K562 (cell line): ENCODE results near the gene SAMD11. TPM values are rescaled to one million over a fixed set of nuclear protein-coding genes. Genes with fewer than 3 reads are reported as not detected.

Experiments used
- ARID2 ChIP-seq: fragments of 450-650 bp; IDR thresholded peaks from 2 replicates; pipeline ENCODE4 v1.6.1; 2017; ENCODE audit warnings: antibody characterized with exemption, mild to moderate bottlenecking
- CBFA2T2 ChIP-seq: fragments of 450-650 bp; conservative IDR thresholded peaks from 2 replicates; pipeline ENCODE4 v1.6.1; 2017; ENCODE audit warnings: mild to moderate bottlenecking
- CBX1 ChIP-seq: sonication (generic); IDR thresholded peaks from 2 replicates; pipeline ENCODE4 v1.6.1; 2016; ENCODE audit warnings: antibody characterized with exemption, low read depth, mild to moderate bottlenecking
- CBX3 ChIP-seq, 2 experiments: IDR thresholded peaks; 1 replicate in 1 of 2; 2 replicates in 1 of 2; pipeline ENCODE4 v1.6.1; 2012; ENCODE audit warnings: inconsistent platforms in 2 of 2, low read length in 2 of 2, borderline replicate concordance in 1 of 2, control low read depth in 1 of 2
- CREB5 ChIP-seq: fragments of 250-450 bp; sonication (Bioruptor Pico); IDR thresholded peaks from 2 replicates; pipeline ENCODE4 v1.5.0; 2020; ENCODE audit warnings: mild to moderate bottlenecking
- EGR1 ChIP-seq: fragments of 450-650 bp; conservative IDR thresholded peaks from 2 replicates; pipeline ENCODE4 v1.6.1; 2017; ENCODE audit warnings: mild to moderate bottlenecking
- ELF2 ChIP-seq: fragments of 250-450 bp; sonication (Bioruptor Pico); IDR thresholded peaks from 2 replicates; pipeline ENCODE4 v1.5.0; 2021; ENCODE audit warnings: mild to moderate bottlenecking
- ELF4 ChIP-seq: fragments of 450-650 bp; formaldehyde crosslinking; IDR thresholded peaks from 2 replicates; pipeline ENCODE4 v1.4.0; 2022; ENCODE audit warnings: missing genetic modification characterization
- GTF2E2 ChIP-seq: fragments of 200-800 bp; sonication (Bioruptor generic); IDR thresholded peaks from 2 replicates; pipeline ENCODE4 v1.6.1; 2016; ENCODE audit warnings: missing genetic modification characterization, missing compliant biosample characterization
- ILF3 ChIP-seq: fragments of 450-650 bp; IDR thresholded peaks from 2 replicates; pipeline ENCODE4 v1.6.1; 2018; ENCODE audit warnings: antibody characterized with exemption, mild to moderate bottlenecking, moderate library complexity, borderline replicate concordance
- L3MBTL2 ChIP-seq: fragments of 450-650 bp; IDR thresholded peaks from 2 replicates; pipeline ENCODE4 v1.6.1; 2016; ENCODE audit warnings: mild to moderate bottlenecking, moderate library complexity
- MCM2 ChIP-seq: fragments of 450-650 bp; IDR thresholded peaks from 2 replicates; pipeline ENCODE4 v1.6.1; 2017; ENCODE audit warnings: low read depth, mild to moderate bottlenecking
- NR2F6 ChIP-seq: fragments of 450-650 bp; formaldehyde crosslinking; IDR thresholded peaks from 2 replicates; pipeline ENCODE4 v1.4.0; 2020; ENCODE audit warnings: mild to moderate bottlenecking
- NR3C1 ChIP-seq: sonication (generic); formaldehyde crosslinking; IDR thresholded peaks from 2 replicates; pipeline ENCODE4 v1.8.1; 2022; ENCODE audit warnings: missing genetic modification reagents
- TCF7L2 ChIP-seq: fragments of 150-350 bp; IDR thresholded peaks from 2 replicates; pipeline ENCODE4 v1.6.1; 2016; ENCODE audit warnings: low read depth, mild to moderate bottlenecking, low read length, moderate library complexity
- USF1 ChIP-seq: sonication (generic); formaldehyde crosslinking; IDR thresholded peaks from 2 replicates; pipeline ENCODE4 v1.9.0; 2022; ENCODE audit warnings: mild to moderate bottlenecking, missing genetic modification reagents
- ZBTB7A ChIP-seq: IDR thresholded peaks from 2 replicates; pipeline ENCODE4 v1.6.1; 2011; ENCODE audit warnings: low read depth, mild to moderate bottlenecking, low read length, moderate library complexity, borderline replicate concordance; ENCODE audit not compliant: control insufficient read depth
- ZNF124 ChIP-seq: sonication (generic); formaldehyde crosslinking; IDR thresholded peaks from 2 replicates; pipeline ENCODE4 v1.8.1; 2022; ENCODE audit warnings: missing genetic modification reagents
- ZNF140 ChIP-seq: fragments of 250-450 bp; sonication (Bioruptor Pico); IDR thresholded peaks from 2 replicates; pipeline ENCODE4 v1.8.0; 2021; ENCODE audit warnings: moderate library complexity, mild to moderate bottlenecking, inconsistent platforms
- ZNF23 ChIP-seq: fragments of 250-450 bp; sonication (Bioruptor Pico); IDR thresholded peaks from 2 replicates; pipeline ENCODE4 v1.4.0; 2020; ENCODE audit warnings: mild to moderate bottlenecking
- ZNF609 ChIP-seq: sonication (generic); formaldehyde crosslinking; IDR thresholded peaks from 2 replicates; pipeline ENCODE4 v1.8.1; 2023; ENCODE audit warnings: missing genetic modification reagents, mild to moderate bottlenecking, borderline replicate concordance
- polyA plus RNA-seq, 8 experiments: library from polyadenylated mRNA; depleted of rRNA in 4 of 8; stranded (reverse) in 5 of 8; unstranded in 3 of 8; fragments of >200 nt; fragmentation: Nextera tagmentation in 2 of 8; fragmentation: Illumina TruSeq in 1 of 8; extraction: Ambion mirVana in 2 of 8; extraction: Trizol in 1 of 8; gene quantifications; 2 replicates each; pipeline versions ENCODE4 v1.2.1 to v1.2.3, GENCODE V29; 2011 to 2014; ENCODE audit warnings: inconsistent platforms in 1 of 8, missing spikeins in 1 of 8
- total RNA-seq, 7 experiments: library from RNA; depleted of rRNA in 6 of 7; stranded (reverse); fragments of >200 nt in 6 of 7; fragmentation: Illumina TruSeq in 2 of 7; extraction: Trizol in 2 of 7; gene quantifications; 2 replicates each; pipeline versions ENCODE4 v1.2.1 to v1.2.3, GENCODE V29; 2011 to 2021; ENCODE audit warnings: low replicate concordance in 1 of 7

Gene SAMD11
- total and polyA plus RNA-seq, 9 of the 15 experiments (the other 6 are each of a cell fraction or from before 2014, with no cell fraction given) = 0.07 to 0.82 (median 0.11) TPM; not detected in 2

GRCh38 chr1:960363-961131 lies 36.8 kb downstream of the SAMD11 start, which contains the start of gene KLHL17 (continued):
- TF ChIP-seq CREB5 (no peak), ILF3 (no peak), CBX1 (0 out of 2 replicates have a peak, but pooled peaks have one; percentile 49), ARID2 (no peak), ZNF23 (CRISPR knock-in tag) (no peak), USF1 (no peak), MCM2 (no peak), TCF7L2 (no peak), CBX3 (IDR thresholded peaks at IDR 0.05; ENCODE audit: borderline replicate concordance in 1 of 2, low read length in 2 of 2) (no peak), ELF4 (no peak), EGR1 (no peak), ELF2 (CRISPR knock-in tag) (no peak), NR3C1 (CRISPR knock-in tag) (no peak; the same call in 1 of the 2 replicates), ZNF609 (no peak), L3MBTL2 (no peak), ZBTB7A (peak; percentile 57), ZNF140 (CRISPR knock-in tag) (no peak), ZNF124 (CRISPR knock-in tag) (no peak), GTF2E2 (tag) (no peak), NR2F6 (CRISPR knock-in tag) (no peak), CBFA2T2 (no peak)
